Lower lobe of right lung (tissue), 2 donors: ENCODE measurements around the gene ULK1. TPM values are rescaled to one million over a fixed set of nuclear protein-coding genes. Genes with fewer than 3 reads are reported as not detected.

Experiments used
- ATAC-seq, 2 donors: fragments of 200-7000 bp; cut with Tn5 transposase; one replicate each; pipeline ENCODE4 v1.9.1; 2020 to 2022; ENCODE audit warnings: mild to moderate bottlenecking in 2 of 2, moderate library complexity in 2 of 2
- DNase-seq: peaks from one replicate; pipeline ENCODE4 v3.0.0-alpha.2; 2020
- H3K27ac ChIP-seq: fragments of 200-600 bp; one replicate; pipeline ENCODE4 v1.8.0; 2022
- H3K27me3 ChIP-seq: fragments of 200-600 bp; one replicate; pipeline ENCODE4 v1.8.0; 2022; ENCODE audit warnings: low read depth
- H3K36me3 ChIP-seq: fragments of 200-600 bp; one replicate; pipeline ENCODE4 v1.8.0; 2022; ENCODE audit warnings: mild to moderate bottlenecking
- H3K4me1 ChIP-seq: fragments of 200-600 bp; one replicate; pipeline ENCODE4 v1.8.0; 2022
- H3K4me3 ChIP-seq: fragments of 200-600 bp; one replicate; pipeline ENCODE4 v1.8.0; 2022; ENCODE audit warnings: mild to moderate bottlenecking
- H3K9me3 ChIP-seq: fragments of 200-600 bp; one replicate; pipeline ENCODE4 v1.8.0; 2022
- CTCF ChIP-seq: fragments of 200-600 bp; IDR thresholded peaks from one replicate; pipeline ENCODE4 v1.8.0; 2022; ENCODE audit warnings: antibody characterized with exemption, mild to moderate bottlenecking
- intact Hi-C: fragments of 100-400 bp; cut with DNase I; formaldehyde crosslinking; loops from one replicate; pipeline ENCODE4 v1.11.0; 2022
- total RNA-seq: library from RNA; stranded (reverse); fragmentation: NEBNext Ultra II Directional; extraction: Animal tissue kit (Norgen Biotek cat#: 25700); gene quantifications from one replicate; pipeline ENCODE4 v1.2.1, GENCODE V29; 2021
- donor health status: DM: no; HTN: yes; CAD: no; lungs with severe emphysema.

ULK1 gene
- total RNA-seq, 1 donor from 2014 or later: 32.2 TPM

GRCh38 chr12:131853832-131854797 is 40.3 kb upstream of the ULK1 start:
- Histone ChIP-seq H3K27ac (no peak overlapping the region), H3K9me3 (no peaks in the 10 kb centered on the region), H3K27me3 (peaks cover 33% of the 10 kb centered on the region), H3K36me3 (no peaks in the 10 kb centered on the region), H3K4me1 (no peaks in the 10 kb centered on the region), H3K4me3 (no peak overlapping the region)
- DNase-seq (no peak), ATAC-seq (no peak)
- TF ChIP-seq CTCF: no peak
- intact Hi-C loops: no loop called here

GRCh38 chr12:131854861-131855476 is 39.5 kb upstream of the ULK1 start:
- Histone ChIP-seq H3K27ac (no peak overlapping the region), H3K27me3 (peaks cover 30% of the 10 kb centered on the region), H3K4me3 (no peak overlapping the region), H3K4me1 (no peaks in the 10 kb centered on the region), H3K36me3 (no peaks in the 10 kb centered on the region), H3K9me3 (no peaks in the 10 kb centered on the region)
- ATAC-seq (no peak), DNase-seq (no peak)
- intact Hi-C loops: no loop called here
- no peak for TF ChIP-seq CTCF

- Histone ChIP-seq H3K27me3 (peaks cover 30% of the 10 kb centered on the region), H3K4me3 (no peak overlapping the region), H3K27ac (no peak overlapping the region), H3K4me1 (no peaks in the 10 kb centered on the region), H3K36me3 (no peaks in the 10 kb centered on the region), H3K9me3 (no peaks in the 10 kb centered on the region)
- ATAC-seq (no peak), DNase-seq (no peak)
- no peak for TF ChIP-seq CTCF
- intact Hi-C loops: no loop called here
These were observed 38.8 kb upstream of the ULK1 start for GRCh38 chr12:131855521-131856142.

- Histone ChIP-seq H3K36me3 (no peaks in the 10 kb centered on the region), H3K4me1 (no peaks in the 10 kb centered on the region), H3K27me3 (peaks cover 30% of the 10 kb centered on the region), H3K9me3 (no peaks in the 10 kb centered on the region), H3K27ac (no peak overlapping the region), H3K4me3 (no peak overlapping the region)
- ATAC-seq (no peak), DNase-seq (no peak)
- no peak for TF ChIP-seq CTCF
- intact Hi-C loops: no loop called here
These were observed 37.9 kb upstream of the ULK1 start for GRCh38 chr12:131856366-131857097.
